Endothelial cell of umbilical vein (primary cell): ENCODE data around the gene FBXW9.
A peak's percentile ranks its signal among the peaks of the same experiment; 100 is the strongest.

Experiments used
- EZH2 ChIP-seq: IDR thresholded peaks from 2 replicates; pipeline ENCODE4 v1.6.1; 2012; ENCODE audit warnings: borderline replicate concordance, low read depth, mild to moderate bottlenecking, moderate library complexity, low read length, inconsistent platforms; ENCODE audit not compliant: severe bottlenecking
- FOS ChIP-seq: IDR thresholded peaks from 2 replicates; pipeline ENCODE4 v1.6.1; 2011; ENCODE audit warnings: mild to moderate bottlenecking, low read length, moderate library complexity, borderline replicate concordance; ENCODE audit not compliant: insufficient read depth
- POLR2A ChIP-seq: IDR thresholded peaks from 2 replicates; pipeline ENCODE4 v1.6.1; 2012; ENCODE audit warnings: low read depth, mild to moderate bottlenecking, control low read depth, low read length

DNA sequence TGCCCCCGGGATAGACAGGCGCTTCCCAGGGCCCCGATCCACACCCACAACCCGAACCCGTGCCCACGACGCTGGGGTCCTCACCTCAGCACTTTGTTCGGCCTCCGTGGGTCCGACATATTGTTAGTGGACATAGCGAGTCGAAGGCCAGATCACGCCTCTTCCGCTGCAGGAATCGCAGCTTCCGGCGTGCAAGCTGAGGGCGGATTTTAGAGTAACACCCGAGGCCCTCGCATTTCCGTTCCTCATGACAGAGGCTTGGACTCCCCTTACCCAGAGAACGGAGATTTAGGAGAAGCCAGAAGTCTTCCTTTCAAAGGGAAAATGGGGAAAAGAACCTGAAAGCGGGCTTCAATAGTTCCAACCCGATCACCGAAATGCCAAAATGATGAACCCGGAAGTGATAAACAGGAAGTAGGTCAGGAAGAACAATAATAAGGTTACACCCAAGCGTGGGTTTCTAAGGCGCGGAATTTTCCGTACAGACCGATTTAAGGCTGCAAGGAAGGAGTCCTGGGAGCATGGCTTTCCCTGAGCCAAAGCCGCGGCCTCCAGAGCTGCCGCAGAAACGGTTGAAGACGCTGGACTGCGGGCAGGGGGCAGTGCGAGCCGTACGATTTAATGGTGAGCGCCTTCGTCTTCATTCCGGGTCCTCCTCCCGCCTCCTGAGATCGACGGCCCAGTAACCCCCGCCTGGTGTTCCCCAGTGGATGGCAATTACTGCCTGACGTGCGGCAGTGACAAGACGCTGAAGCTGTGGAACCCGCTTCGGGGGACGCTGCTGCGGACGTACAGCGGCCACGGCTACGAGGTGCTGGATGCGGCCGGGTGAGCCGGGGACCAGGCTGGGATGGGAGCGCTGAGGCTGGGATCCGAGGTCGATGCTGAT lies 26.9 kb downstream of the FBXW9 start:
- no peak for TF ChIP-seq EZH2
- no peak for TF ChIP-seq FOS
- TF ChIP-seq POLR2A, result peak; percentile 42
